Thymus (tissue), 11 donors: ENCODE results near the gene TAS2R46. TPM values are rescaled to one million over a fixed set of nuclear protein-coding genes. Genes with fewer than 3 reads are reported as not detected.

ENCODE experiments used
- DNase-seq, 9 donors: peaks; one replicate each; pipeline ENCODE4 v3.0.0-alpha.2; 2013; ENCODE audit warnings: low spot score in 9 of 9, low read depth in 6 of 9, missing footprints in 1 of 9
- H3K27ac ChIP-seq, 2 donors: one replicate each; pipeline ENCODE4 v1.5.1; 2013; ENCODE audit warnings: control low read depth in 1 of 2, low read depth in 1 of 2, low read length in 1 of 2, mild to moderate bottlenecking in 1 of 2, moderate library complexity in 1 of 2
- H3K27me3 ChIP-seq, 2 donors: one replicate each; pipeline ENCODE4 v1.5.1; 2013; ENCODE audit warnings: low read length in 1 of 2; ENCODE audit not compliant: control insufficient read depth in 2 of 2, insufficient read depth in 1 of 2
- H3K36me3 ChIP-seq, 2 donors: one replicate each; pipeline ENCODE4 v1.5.1; 2013; ENCODE audit warnings: low read length in 1 of 2, mild to moderate bottlenecking in 1 of 2, moderate library complexity in 1 of 2; ENCODE audit not compliant: control insufficient read depth in 2 of 2, insufficient read depth in 2 of 2
- H3K4me1 ChIP-seq, 2 donors: one replicate each; pipeline ENCODE4 v1.5.1; 2013; ENCODE audit warnings: low read length in 2 of 2; ENCODE audit not compliant: control insufficient read depth in 2 of 2, insufficient read depth in 2 of 2
- H3K4me3 ChIP-seq, 2 donors: one replicate each; pipeline ENCODE4 v1.5.1; 2013; ENCODE audit warnings: low read length in 2 of 2, control low read depth in 1 of 2, mild to moderate bottlenecking in 1 of 2
- H3K9me3 ChIP-seq, 2 donors: one replicate each; pipeline ENCODE4 v1.5.1; 2013; ENCODE audit warnings: low read length in 1 of 2, mild to moderate bottlenecking in 1 of 2; ENCODE audit not compliant: control insufficient read depth in 2 of 2, insufficient read depth in 1 of 2
- WGBS: extraction: QIAGEN DNeasy Blood & Tissue Kit; methylation state at CpG from one replicate; pipeline ENCODE4 v1.1.7; 2013; 5-methylcytosine and 5-hydroxymethylcytosine counted together
- polyA plus RNA-seq: library from polyadenylated mRNA; stranded (reverse); fragments of 200-250 nt; gene quantifications from one replicate; pipeline ENCODE4 v1.2.3, GENCODE V29; 2013
- total RNA-seq: library from RNA; stranded (reverse); fragments of 120-200 nt; gene quantifications from one replicate; pipeline ENCODE4 v1.2.4, GENCODE V29; 2013
- donor health status: healthy.

TAS2R46 gene
- total and polyA plus RNA-seq, 2 donors = 0.05 to 0.61 TPM

DNA sequence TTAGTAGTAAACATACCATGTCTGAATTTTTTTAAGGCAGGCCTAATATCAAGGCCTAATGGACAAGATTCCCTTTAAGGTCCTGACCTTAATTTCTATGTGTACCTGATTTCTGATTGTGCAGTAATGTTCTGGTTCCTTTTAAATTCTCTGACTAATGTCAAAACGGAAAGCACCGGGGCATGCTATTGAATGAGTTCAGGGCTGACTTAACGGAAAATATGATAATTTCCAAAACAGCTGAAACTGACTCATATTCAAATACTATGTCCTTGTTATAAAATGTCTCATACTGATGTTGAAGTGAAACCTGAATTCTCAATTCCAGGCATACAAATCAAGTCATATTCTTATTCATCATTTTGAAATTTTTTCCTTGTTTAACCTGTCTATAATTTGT, 23.3 kb upstream of the TAS2R46 start:
- H3K27me3 ChIP-seq = no peaks in the 10 kb centered on the region
- H3K9me3 ChIP-seq = peaks cover 0 to 4% of the 10 kb centered on the region in 2 donors
- peak in 1 of 9 donors; percentile 11 for DNase-seq
- peaks cover 0 to 5% of the 10 kb centered on the region in 2 donors for H3K36me3 ChIP-seq
- no peaks in the 10 kb centered on the region for H3K4me1 ChIP-seq
- H3K27ac ChIP-seq = no peak overlapping the region
- no peak overlapping the region for H3K4me3 ChIP-seq
- over 99% methylated on average over 3 of the region's 3 CpGs for WGBS

DNA sequence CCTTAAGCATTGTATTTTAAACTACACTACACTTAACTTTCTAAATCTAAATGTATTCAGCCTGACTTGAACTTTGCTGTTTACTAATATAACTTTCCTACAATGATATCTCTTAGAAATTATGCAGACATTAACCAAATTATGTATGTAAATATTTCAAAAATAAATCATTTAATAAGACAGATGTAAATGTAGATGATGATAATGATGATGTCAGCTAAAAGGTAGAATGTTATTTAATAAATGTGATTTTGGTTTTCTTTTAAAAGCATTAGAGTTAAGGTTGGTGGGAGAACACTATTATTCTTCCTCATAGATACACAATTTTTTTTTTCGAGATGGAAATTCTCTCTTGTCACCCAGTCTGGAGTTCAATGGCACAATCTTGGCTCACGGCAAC, 19.9 kb upstream of the TAS2R46 start:
- Histone ChIP-seq H3K4me3 (no peak overlapping the region), H3K27ac (no peak overlapping the region), H3K4me1 (no peaks in the 10 kb centered on the region), H3K36me3 (no peaks in the 10 kb centered on the region), H3K9me3 (peaks cover 0 to 4% of the 10 kb centered on the region in 2 donors), H3K27me3 (no peaks in the 10 kb centered on the region)
- 96% methylated on average over 2 of the region's 2 CpGs for WGBS
- DNase-seq = no peak

DNA sequence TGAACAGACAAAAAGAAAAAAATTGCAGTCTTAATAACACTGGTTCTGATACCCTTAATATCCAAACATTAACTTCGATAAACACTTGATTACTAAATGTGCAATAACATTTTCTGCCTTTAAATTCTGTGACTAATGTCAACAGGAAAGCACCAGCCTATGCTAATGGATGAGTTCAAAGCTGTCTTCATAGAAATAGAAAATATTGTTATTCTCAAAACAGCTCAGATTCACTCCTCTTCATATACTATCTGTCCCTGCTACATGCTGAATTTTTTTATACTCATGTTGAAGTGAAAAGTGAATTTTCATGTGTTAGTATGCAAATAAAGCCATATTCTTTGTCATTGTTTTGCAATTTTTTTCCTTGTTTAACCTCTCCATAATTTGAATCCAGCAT, 16.2 kb upstream of the TAS2R46 start:
- H3K36me3 ChIP-seq = no peaks in the 10 kb centered on the region
- H3K4me3 ChIP-seq = no peak overlapping the region
- no peaks in the 10 kb centered on the region for H3K4me1 ChIP-seq
- H3K27ac ChIP-seq = no peak overlapping the region
- 100% methylated on average over 1 of the region's 1 CpG for WGBS
- no peaks in the 10 kb centered on the region for H3K27me3 ChIP-seq
- peaks cover 0 to 4% of the 10 kb centered on the region in 2 donors for H3K9me3 ChIP-seq
- DNase-seq = no peak

DNA sequence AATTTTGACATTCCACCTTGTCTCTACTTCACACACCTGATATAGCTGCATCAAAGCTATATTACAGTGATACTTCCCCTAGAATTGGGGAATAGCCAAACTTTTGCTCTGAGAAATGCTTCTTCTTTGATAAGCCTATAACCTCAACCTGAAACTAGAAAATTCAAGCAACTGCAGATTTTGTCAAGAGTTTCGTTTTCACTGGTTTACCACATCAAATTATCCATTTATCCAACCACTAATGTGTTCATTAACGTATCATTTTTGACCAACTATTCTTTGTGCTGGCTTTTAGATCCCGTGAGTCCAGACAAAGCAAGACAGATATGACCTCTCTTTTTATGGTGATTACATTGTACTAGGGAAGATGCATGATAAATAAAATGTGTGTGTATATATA, 13.5 kb upstream of the TAS2R46 start:
- Histone ChIP-seq H3K9me3 (no peaks in the 10 kb centered on the region), H3K27ac (no peak overlapping the region), H3K4me1 (no peaks in the 10 kb centered on the region), H3K27me3 (no peaks in the 10 kb centered on the region), H3K36me3 (no peaks in the 10 kb centered on the region), H3K4me3 (no peak overlapping the region)
- 79% methylated on average over 3 of the region's 3 CpGs for WGBS
- peak in 1 of 9 donors; percentile 13 for DNase-seq

DNA sequence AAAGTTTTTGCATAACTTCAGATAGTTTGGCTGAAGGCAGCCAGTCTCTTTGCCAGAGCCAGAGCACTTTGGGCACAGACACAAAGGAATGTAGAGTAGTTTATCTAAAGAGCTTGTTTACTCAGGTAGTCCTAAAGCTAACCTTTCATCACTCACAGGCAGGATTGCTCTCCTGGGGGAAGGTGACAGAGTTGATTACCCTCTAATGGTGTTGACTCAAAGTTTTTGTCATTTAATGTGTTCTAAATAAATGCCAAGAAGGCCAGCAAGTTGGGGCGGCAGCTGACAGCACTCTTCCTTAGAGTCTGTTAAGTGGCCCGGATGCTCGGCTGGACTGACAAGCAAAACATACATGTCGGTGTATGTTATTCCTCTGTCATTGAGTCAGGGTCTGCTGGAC, 9.3 kb upstream of the TAS2R46 start:
- no peak overlapping the region for H3K4me3 ChIP-seq
- 84% methylated on average over 4 of the region's 4 CpGs for WGBS
- no peak for DNase-seq

DNA sequence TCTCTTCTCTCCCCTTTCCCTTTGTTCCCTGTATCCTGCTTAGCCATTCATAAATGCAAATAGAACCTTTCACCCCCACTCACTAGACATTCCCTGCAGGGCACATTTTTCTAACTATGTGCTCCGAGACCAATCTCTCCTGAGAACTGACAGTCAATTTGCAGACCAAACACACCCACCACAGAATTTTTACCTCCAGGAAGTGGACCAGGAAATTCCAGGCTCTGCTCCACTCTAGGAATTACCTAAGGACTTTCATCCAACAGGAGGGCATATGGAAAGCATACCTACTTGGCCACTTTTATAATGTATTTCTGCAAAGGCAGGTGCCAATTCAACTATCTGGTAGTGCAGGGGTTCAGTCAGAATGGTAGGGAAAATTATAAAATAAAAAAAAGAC, 8.9 kb upstream of the TAS2R46 start:
- WGBS = 96% methylated on average over 1 of the region's 1 CpG
- Histone ChIP-seq H3K27me3 (no peaks in the 10 kb centered on the region), H3K27ac (no peak overlapping the region), H3K4me1 (no peaks in the 10 kb centered on the region), H3K4me3 (no peak overlapping the region), H3K36me3 (no peaks in the 10 kb centered on the region), H3K9me3 (no peaks in the 10 kb centered on the region)
- DNase-seq = no peak

More for the DNA sequence above, 9.3 kb upstream of the TAS2R46 start:
- Histone ChIP-seq H3K27me3 (no peaks in the 10 kb centered on the region), H3K27ac (no peak overlapping the region), H3K4me1 (no peaks in the 10 kb centered on the region), H3K9me3 (no peaks in the 10 kb centered on the region), H3K36me3 (no peaks in the 10 kb centered on the region)

DNA sequence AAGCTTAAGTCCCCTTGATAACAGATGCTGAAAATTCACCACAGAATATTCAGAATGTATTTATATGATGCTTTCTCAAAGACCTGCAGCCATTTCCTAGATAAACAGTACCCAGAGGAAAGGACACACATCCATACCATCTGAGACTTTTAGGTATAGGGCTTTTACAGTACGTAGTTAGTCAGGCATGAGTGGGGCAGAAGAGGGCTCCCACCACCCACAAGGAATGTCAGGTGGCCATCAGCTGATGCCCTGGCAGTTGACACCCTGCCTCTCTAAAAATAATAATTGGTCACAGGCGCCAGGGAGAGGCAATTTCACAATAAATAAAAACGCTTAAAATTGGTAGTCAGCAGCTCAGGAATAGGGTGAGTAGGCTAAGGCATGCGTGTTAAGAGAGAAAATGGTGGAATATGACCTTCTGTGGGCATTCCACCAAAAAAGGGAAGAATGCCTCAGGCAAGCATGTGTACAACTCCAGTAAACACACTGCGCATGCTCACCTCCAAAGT, 7.8 kb upstream of the TAS2R46 start:
- no peak for DNase-seq
- Histone ChIP-seq H3K27ac (no peak overlapping the region), H3K27me3 (no peaks in the 10 kb centered on the region), H3K36me3 (no peaks in the 10 kb centered on the region), H3K4me1 (no peaks in the 10 kb centered on the region), H3K4me3 (no peak overlapping the region), H3K9me3 (no peaks in the 10 kb centered on the region)
- 88% methylated on average over 5 of the region's 5 CpGs for WGBS

DNA sequence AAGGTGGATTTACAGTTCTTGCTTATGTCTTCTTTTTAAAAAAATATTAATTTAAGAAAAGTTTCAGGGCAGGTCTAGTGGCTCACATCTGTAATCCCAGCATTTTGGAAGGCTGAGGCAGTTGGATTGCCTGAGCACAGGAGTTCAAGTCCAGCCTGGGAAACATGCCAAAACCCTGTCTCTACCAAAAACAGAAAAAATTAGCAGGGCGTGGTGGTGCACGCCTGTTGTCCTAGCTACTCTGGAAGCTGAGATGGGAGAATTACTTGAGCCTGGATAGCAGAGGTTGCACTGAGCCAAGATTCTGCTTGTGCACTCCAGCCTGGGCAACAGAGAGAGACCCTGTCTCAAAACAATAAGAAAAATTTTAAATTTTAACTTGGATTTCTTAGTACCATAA, 5.4 kb upstream of the TAS2R46 start:
- WGBS = 80% methylated on average over 2 of the region's 2 CpGs
- no peak overlapping the region for H3K4me3 ChIP-seq
- no peaks in the 10 kb centered on the region for H3K36me3 ChIP-seq
- no peaks in the 10 kb centered on the region for H3K4me1 ChIP-seq
- H3K27ac ChIP-seq = no peak overlapping the region
- no peak for DNase-seq
- H3K9me3 ChIP-seq = no peaks in the 10 kb centered on the region
- H3K27me3 ChIP-seq = no peaks in the 10 kb centered on the region

DNA sequence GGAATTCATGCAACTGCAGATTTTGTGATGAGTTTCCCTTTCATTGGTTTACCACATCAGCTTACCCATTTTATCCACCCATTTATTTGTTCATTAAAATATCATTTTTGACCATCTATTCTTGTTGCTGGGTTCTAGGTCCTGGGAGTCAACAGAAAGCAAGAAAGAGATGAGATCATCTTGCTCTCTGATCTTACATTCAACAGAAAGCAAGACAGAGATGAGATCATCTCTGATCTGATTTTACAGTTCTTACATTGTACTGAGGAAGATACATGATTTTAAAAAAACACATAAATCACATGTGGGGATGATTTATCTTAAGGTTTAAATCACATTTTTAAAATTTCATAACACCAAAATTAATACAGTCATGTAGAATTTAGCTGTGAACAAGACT, 2.3 kb downstream of the TAS2R46 start:
- Histone ChIP-seq H3K36me3 (no peaks in the 10 kb centered on the region), H3K4me3 (no peak overlapping the region), H3K27me3 (no peaks in the 10 kb centered on the region), H3K27ac (no peak overlapping the region), H3K4me1 (no peaks in the 10 kb centered on the region), H3K9me3 (no peaks in the 10 kb centered on the region)
- no peak for DNase-seq

DNA sequence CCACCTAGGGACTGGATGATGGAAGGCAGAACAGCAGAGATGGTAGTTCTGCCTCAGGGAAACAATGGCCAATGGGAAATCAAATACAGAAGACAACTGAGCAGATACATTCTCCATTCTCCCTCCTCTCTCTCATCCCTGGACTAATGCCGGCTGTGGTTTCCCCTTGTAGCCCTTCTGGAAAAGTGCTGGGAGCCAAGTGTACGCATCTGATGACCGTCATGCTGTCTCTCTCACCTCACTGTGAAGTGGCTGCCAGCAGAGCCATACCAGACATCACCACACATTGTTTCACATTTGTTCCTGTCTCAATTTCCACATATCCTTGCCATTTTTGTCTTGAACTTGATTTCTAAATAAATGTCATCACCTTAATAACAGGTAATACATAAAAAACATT, 3.1 kb downstream of the TAS2R46 start:
- DNase-seq = no peak
- H3K27me3 ChIP-seq = no peaks in the 10 kb centered on the region
- no peaks in the 10 kb centered on the region for H3K4me1 ChIP-seq
- H3K9me3 ChIP-seq = no peaks in the 10 kb centered on the region
- 96% methylated on average over 3 of the region's 3 CpGs for WGBS
- H3K27ac ChIP-seq = no peak overlapping the region
- no peaks in the 10 kb centered on the region for H3K36me3 ChIP-seq
- no peak overlapping the region for H3K4me3 ChIP-seq
